H9 (cell line): ENCODE measurements around the gene TMEM167B. TPM values are rescaled to one million over a fixed set of nuclear protein-coding genes. Genes with fewer than 3 reads are reported as not detected.

ENCODE experiments used
- DNase-seq: peaks from one replicate; pipeline ENCODE4 v3.0.0-alpha.2; 2017
- H2AFZ ChIP-seq: one replicate; pipeline ENCODE4 v1.6.1; 2013; ENCODE audit warnings: mild to moderate bottlenecking, low read length, control low read depth, moderate library complexity
- H2AK5ac ChIP-seq: 2 replicates; pipeline ENCODE4 v1.6.1; 2013; ENCODE audit warnings: low read length, control low read depth, mixed read lengths; ENCODE audit not compliant: insufficient read length
- H2BK120ac ChIP-seq: one replicate; pipeline ENCODE4 v1.6.1; 2013; ENCODE audit warnings: low read depth, mild to moderate bottlenecking, low read length, control low read depth, inconsistent platforms; ENCODE audit not compliant: poor library complexity, severe bottlenecking
- H2BK12ac ChIP-seq: 2 replicates; pipeline ENCODE4 v1.6.1; 2013; ENCODE audit warnings: low read length, control low read depth, mixed read lengths, low read depth; ENCODE audit not compliant: insufficient read length
- H2BK15ac ChIP-seq: 2 replicates; pipeline ENCODE4 v1.6.1; 2013; ENCODE audit warnings: low read depth, low read length, control low read depth
- H2BK20ac ChIP-seq: one replicate; pipeline ENCODE4 v1.6.1; 2013; ENCODE audit warnings: low read depth, mild to moderate bottlenecking, low read length, control low read depth, inconsistent platforms; ENCODE audit not compliant: poor library complexity, severe bottlenecking
- H2BK5ac ChIP-seq: 2 replicates; pipeline ENCODE4 v1.6.1; 2013; ENCODE audit warnings: low read length, control low read depth, mixed read lengths; ENCODE audit not compliant: insufficient read length
- H3K14ac ChIP-seq: 2 replicates; pipeline ENCODE4 v1.6.1; 2013; ENCODE audit warnings: low read length, control low read depth; ENCODE audit not compliant: insufficient read depth
- H3K18ac ChIP-seq: 2 replicates; pipeline ENCODE4 v1.6.1; 2013; ENCODE audit warnings: low read depth, mild to moderate bottlenecking, mixed read lengths, low read length, control low read depth; ENCODE audit not compliant: insufficient read length
- H3K23ac ChIP-seq: 2 replicates; pipeline ENCODE4 v1.6.1; 2013; ENCODE audit warnings: low read length, control low read depth, mixed read lengths, low read depth; ENCODE audit not compliant: insufficient read length
- H3K23me2 ChIP-seq: 2 replicates; pipeline ENCODE4 v1.6.1; 2013; ENCODE audit warnings: low read depth, mild to moderate bottlenecking, mixed read lengths, low read length, control low read depth; ENCODE audit not compliant: insufficient read length, poor library complexity, severe bottlenecking
- H3K27ac ChIP-seq: 2 replicates; pipeline ENCODE4 v1.5.1; 2013; ENCODE audit warnings: low read length, control low read depth, mixed read lengths, low read depth; ENCODE audit not compliant: insufficient read length
- H3K27me3 ChIP-seq: 2 replicates; pipeline ENCODE4 v1.6.1; 2013; ENCODE audit warnings: low read length, control low read depth, inconsistent platforms; ENCODE audit not compliant: insufficient read depth
- H3K4ac ChIP-seq: 2 replicates; pipeline ENCODE4 v1.6.1; 2013; ENCODE audit warnings: low read depth, mild to moderate bottlenecking, control low read depth, inconsistent platforms, low read length, moderate library complexity
- H3K4me1 ChIP-seq: 2 replicates; pipeline ENCODE4 v1.6.1; 2013; ENCODE audit warnings: low read length, control low read depth, inconsistent platforms; ENCODE audit not compliant: insufficient read depth
- H3K4me2 ChIP-seq: 2 replicates; pipeline ENCODE4 v1.6.1; 2013; ENCODE audit warnings: low read length, control low read depth, mixed read lengths; ENCODE audit not compliant: insufficient read length, insufficient read depth
- H3K56ac ChIP-seq: 2 replicates; pipeline ENCODE4 v1.6.1; 2013; ENCODE audit warnings: low read depth, mild to moderate bottlenecking, mixed read lengths, low read length, control low read depth; ENCODE audit not compliant: insufficient read length
- H3K79me1 ChIP-seq: 2 replicates; pipeline ENCODE4 v1.6.1; 2013; ENCODE audit warnings: low read depth, mild to moderate bottlenecking, moderate library complexity, low read length, control low read depth, inconsistent platforms; ENCODE audit not compliant: insufficient read depth, poor library complexity, severe bottlenecking
- H3K79me2 ChIP-seq: 2 replicates; pipeline ENCODE4 v1.6.1; 2013; ENCODE audit warnings: low read length, control low read depth, inconsistent platforms; ENCODE audit not compliant: insufficient read depth
- H3K9ac ChIP-seq: 2 replicates; pipeline ENCODE4 v1.6.1; 2013; ENCODE audit warnings: low read length, control low read depth, mixed read lengths; ENCODE audit not compliant: insufficient read length; ENCODE audit errors: extremely low read depth
- H3K9me3 ChIP-seq: one replicate; pipeline ENCODE4 v1.6.1; 2013; ENCODE audit warnings: low read depth, low read length, inconsistent platforms; ENCODE audit not compliant: control insufficient read depth
- H3T11ph ChIP-seq: one replicate; pipeline ENCODE4 v1.6.1; 2013; ENCODE audit warnings: mild to moderate bottlenecking, low read length, control low read depth, inconsistent platforms
- H4K20me1 ChIP-seq: one replicate; pipeline ENCODE4 v1.6.1; 2013; ENCODE audit not compliant: control insufficient read depth, insufficient read length, insufficient read depth
- H4K5ac ChIP-seq: 2 replicates; pipeline ENCODE4 v1.6.1; 2013; ENCODE audit warnings: low read depth, mild to moderate bottlenecking, mixed read lengths, low read length, control low read depth; ENCODE audit not compliant: insufficient read length
- H4K8ac ChIP-seq: replicated peaks from 2 replicates; pipeline ENCODE4 v1.6.1; 2013; ENCODE audit warnings: low read length, control low read depth, mixed read lengths, low read depth; ENCODE audit not compliant: insufficient read length
- H4K91ac ChIP-seq: 2 replicates; pipeline ENCODE4 v1.6.1; 2013; ENCODE audit warnings: low read depth, mild to moderate bottlenecking, moderate library complexity, mixed read lengths, low read length, control low read depth; ENCODE audit not compliant: insufficient read length
- H3K27ac Mint-ChIP-seq, 3 experiments: 2 replicates in 2 of 3; 3 replicates in 1 of 3; pipeline ENCODE4 v1.8.0; 2020 to 2021; ENCODE audit warnings: mixed read lengths in 3 of 3, mild to moderate bottlenecking in 1 of 3, moderate library complexity in 1 of 3
- H3K27me3 Mint-ChIP-seq: 2 replicates; pipeline ENCODE4 v1.8.0; 2021; ENCODE audit warnings: low read depth, mild to moderate bottlenecking, moderate library complexity, mixed read lengths
- H3K36me3 Mint-ChIP-seq, 3 experiments: 2 replicates in 2 of 3; 3 replicates in 1 of 3; pipeline ENCODE4 v1.8.0; 2020 to 2021; ENCODE audit warnings: low read depth in 3 of 3, mixed read lengths in 3 of 3; ENCODE audit not compliant: insufficient read depth in 1 of 3
- H3K4me1 Mint-ChIP-seq, 2 experiments: 2 replicates each; pipeline ENCODE4 v1.8.0; 2020; ENCODE audit warnings: mixed read lengths in 2 of 2
- H3K4me3 Mint-ChIP-seq, 2 experiments: 2 replicates in 1 of 2; 3 replicates in 1 of 2; pipeline ENCODE4 v1.8.0; 2020 to 2021; ENCODE audit warnings: mild to moderate bottlenecking in 2 of 2, mixed read lengths in 2 of 2, moderate library complexity in 1 of 2
- H3K9me3 Mint-ChIP-seq, 2 experiments: 2 replicates in 1 of 2; 3 replicates in 1 of 2; pipeline ENCODE4 v1.8.0; 2020; ENCODE audit warnings: mild to moderate bottlenecking in 2 of 2, mixed read lengths in 2 of 2, moderate library complexity in 1 of 2
- CTCF ChIP-seq: fragments of 200-600 bp; sonication (generic); conservative IDR thresholded peaks from 3 replicates; pipeline ENCODE4 v1.8.0; 2021; ENCODE audit warnings: antibody characterized with exemption, mild to moderate bottlenecking
- WGBS: extraction: QIAGEN DNeasy Blood & Tissue Kit; methylation state at CpG from one replicate; pipeline ENCODE4 v1.1.7; 2013; ENCODE audit warnings: missing lambda C conversion rate, low lambda C conversion rate, mixed read lengths; ENCODE audit not compliant: insufficient read length; ENCODE audit errors: extremely low coverage; 5-methylcytosine and 5-hydroxymethylcytosine counted together
- total RNA-seq: library from RNA; stranded (reverse); gene quantifications from 2 replicates; pipeline ENCODE4 v1.2.1, GENCODE V29; 2021

The TMEM167B gene
- total RNA-seq, 1 experiment from 2014 or later: 13.9 TPM

GRCh38 chr1:109115685-109116084, 25.1 kb downstream of the TMEM167B start:
- no peaks in the 10 kb centered on the region for H3K79me2 ChIP-seq
- Mint-ChIP-seq H3K4me1 (peaks cover 11 to 17% of the 10 kb centered on the region in 2 experiments), H3K36me3 (no peaks in the 10 kb centered on the region), H3K27me3 (peaks cover 67% of the 10 kb centered on the region), H3K9me3 (no peaks in the 10 kb centered on the region; a peak in 1 of 5 replicates), H3K4me3 (no peak overlapping the region), H3K27ac (no peak overlapping the region)
- H2BK20ac ChIP-seq: no peak overlapping the region
- no peak overlapping the region for H4K5ac ChIP-seq
- no peak overlapping the region for H3K4me2 ChIP-seq
- H2BK120ac ChIP-seq: no peak overlapping the region
- no peaks in the 10 kb centered on the region for H3K4me1 ChIP-seq
- H3K23ac ChIP-seq: no peak overlapping the region
- H3K27ac ChIP-seq: no peak overlapping the region
- no peak overlapping the region for H2BK12ac ChIP-seq
- no peak overlapping the region for H4K8ac ChIP-seq
- no peak overlapping the region for H3T11ph ChIP-seq
- peaks cover 23% of the 10 kb centered on the region; the same call in 1 of the 2 replicates for H3K27me3 ChIP-seq
- no peak for DNase-seq
- no peak overlapping the region for H3K56ac ChIP-seq
- no peak overlapping the region for H3K14ac ChIP-seq
- no peak for TF ChIP-seq CTCF
- no peak overlapping the region for H2AFZ ChIP-seq
- H3K9me3 ChIP-seq: no peaks in the 10 kb centered on the region
- H4K91ac ChIP-seq: no peak overlapping the region
- H2BK5ac ChIP-seq: no peak overlapping the region
- H3K9ac ChIP-seq: no peak overlapping the region
- no peaks in the 10 kb centered on the region for H4K20me1 ChIP-seq
- no peak overlapping the region for H2BK15ac ChIP-seq
- peaks cover 13% of the 10 kb centered on the region for H3K23me2 ChIP-seq
- no peaks in the 10 kb centered on the region for H3K79me1 ChIP-seq
- H3K4ac ChIP-seq: no peak overlapping the region
- H2AK5ac ChIP-seq: no peak overlapping the region
- no peak overlapping the region for H3K18ac ChIP-seq
- no CpG with 5 or more reads among the region's 2 CpGs for WGBS
